ENCODE data around the gene MITF.

The MITF gene

DNA sequence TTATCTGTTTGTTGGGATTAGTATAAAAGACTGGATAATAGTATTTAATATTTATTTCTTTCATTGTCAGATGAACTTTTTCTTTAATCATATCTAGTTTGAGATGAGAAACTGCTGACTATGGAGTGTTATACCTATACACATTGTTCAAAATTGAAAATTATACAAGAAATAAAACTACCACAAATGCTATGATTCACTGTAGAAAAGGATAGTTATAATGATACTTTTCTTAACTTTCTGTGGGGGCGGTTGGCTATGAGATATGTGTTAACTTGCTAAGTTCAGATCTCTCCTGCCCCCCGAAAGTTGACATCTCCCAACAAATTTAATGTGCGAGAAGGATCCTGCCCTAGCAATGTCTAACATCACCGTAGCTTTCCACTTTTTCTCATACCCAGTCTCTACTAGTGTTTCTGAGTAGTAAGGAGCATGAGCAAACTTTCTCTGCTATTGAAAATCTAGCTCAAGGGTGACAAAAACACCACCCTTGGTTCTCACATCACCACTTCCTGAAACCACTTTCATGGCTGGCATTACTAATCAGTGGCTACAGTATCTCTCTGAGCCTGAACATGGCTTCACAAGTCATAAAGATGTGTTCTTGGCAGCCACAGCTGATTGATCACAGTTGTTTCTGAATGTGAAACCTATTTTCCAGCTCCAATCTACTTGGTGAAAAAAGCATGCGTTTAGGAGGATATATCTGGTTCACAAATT, 244.4 kb downstream of the MITF start:
- DNase-seq = no peak

DNA sequence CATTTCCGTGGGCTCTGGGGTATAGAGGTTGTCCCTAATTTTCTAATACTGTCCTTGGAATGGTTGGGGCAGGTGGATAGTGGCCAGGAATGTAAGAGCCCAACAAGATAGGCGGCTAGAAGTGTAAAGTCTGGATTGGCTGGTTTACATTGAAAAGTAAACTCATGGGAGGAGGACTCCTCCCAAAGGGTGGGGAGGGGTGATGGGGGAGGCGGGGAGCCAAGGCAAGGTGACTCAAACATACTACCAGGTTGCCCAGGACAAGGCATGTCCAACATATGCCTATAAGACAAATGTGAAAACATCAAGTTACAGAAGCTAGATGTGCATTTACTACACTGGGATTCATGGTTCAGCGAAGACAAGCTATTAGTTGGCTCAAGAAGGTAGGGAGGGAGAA, 246.0 kb downstream of the MITF start:
- no peak for DNase-seq

DNA sequence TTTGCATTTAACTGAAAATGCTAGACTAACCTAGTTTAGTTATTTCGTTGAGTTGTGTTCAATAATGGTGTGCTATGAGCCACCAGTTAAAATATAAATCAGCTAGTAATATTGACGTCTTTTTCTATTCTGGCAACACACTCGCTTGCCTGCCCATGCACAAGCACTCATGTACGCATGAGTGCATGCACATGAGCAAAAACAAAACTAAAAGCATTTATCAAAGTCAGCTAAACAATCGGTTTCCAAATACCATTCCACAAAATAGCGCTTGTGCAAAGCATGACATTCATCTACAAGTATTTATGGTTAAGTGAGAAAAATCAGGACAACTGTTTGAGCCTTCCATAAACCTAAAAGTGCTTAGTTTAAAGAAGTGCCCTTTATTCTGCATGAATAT, 247.2 kb downstream of the MITF start:
- DNase-seq = no peak

GRCh38 chr3:69987833-69988232, 248.6 kb downstream of the MITF start:
- no peak for DNase-seq

DNA sequence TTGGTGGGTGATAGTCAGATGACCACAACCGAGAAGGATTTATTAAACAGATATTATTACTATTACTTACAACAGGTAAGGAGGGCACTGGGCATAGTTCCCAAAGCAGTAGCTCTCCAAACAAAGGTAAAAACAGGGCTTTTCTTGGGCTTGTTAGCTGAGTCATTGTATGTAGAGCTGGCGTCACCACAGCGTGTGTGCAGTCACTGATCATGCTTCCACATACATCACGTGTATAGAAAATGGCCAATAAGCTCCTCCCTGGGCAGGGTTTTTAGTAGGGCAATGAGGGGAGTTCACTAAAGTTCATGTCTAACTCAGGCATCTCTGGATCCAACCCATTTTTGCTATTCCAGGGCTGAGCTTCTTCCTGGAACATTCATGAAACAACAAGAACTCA, 254.5 kb downstream of the MITF start:
- DNase-seq = no peak

GRCh38 chr3:69994919-69995318, 255.7 kb downstream of the MITF start:
- no peak for DNase-seq

GRCh38 chr3:69997631-69998307, 258.5 kb downstream of the MITF start:
- DNase-seq = no peak

DNA sequence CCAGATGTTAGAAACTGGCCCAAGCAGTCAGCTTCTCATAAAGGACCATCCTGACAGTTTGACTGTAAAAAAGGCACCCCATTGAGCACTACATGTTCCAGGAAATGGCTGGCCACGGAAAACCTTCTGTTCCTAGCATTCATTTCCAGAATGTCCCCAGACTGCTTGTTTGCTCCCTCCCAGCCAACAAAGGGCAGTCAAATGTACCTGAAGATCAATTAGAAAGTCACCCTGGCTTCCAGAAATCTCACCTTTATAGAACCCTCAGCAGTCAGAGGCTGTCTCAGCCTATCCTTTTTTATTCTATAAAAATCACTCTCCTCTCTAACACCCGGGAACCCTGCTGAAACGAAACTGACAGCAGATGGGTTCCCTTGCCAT, 259.5 kb downstream of the MITF start:
- no peak for DNase-seq

DNA sequence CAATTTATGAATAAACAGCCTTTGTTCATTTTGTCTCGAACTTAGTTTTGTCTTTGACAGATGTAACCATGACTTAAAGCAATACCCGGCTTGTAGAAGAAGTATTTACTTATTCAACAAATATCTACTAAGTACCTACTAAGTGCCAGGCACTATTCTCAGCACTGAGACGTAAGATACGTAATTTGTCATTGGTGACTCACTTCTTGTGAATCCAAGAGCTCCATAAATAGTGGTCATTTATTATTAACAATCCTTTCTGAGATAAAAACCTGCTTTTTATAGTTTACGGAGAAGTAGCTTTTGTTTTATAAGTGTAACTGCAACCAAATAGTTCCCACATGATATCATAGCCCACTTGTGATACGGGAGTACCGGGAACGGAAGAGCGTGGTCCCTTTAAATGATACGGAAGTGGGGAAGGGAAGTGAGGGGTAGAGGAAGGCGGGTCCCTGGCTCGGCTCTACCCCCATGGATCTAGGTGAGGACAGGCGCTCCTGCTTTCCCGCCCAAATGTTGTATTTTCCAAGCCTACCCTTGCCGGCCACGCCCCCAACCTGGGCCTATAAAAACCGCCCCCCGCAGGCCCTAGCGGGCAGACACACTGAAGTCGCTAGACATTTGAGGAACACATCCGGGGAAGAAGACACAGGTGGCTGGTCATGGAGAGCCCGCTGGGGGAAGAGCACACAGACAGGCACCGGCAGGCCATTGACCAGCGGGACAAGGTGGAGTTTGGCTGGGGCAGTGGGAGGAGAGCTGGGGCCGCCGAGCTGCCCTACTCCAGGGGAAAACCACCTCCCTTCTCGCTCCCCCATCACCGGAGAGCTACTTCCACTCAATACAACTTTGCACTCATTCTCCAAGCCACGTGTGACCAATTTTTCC, 260.1 kb downstream of the MITF start, which contains the start of gene SAMMSON:
Gene SAMMSON (plus strand): TSS at position 594 of the 888 bp plus-strand sequence.
- no peak for DNase-seq

GRCh38 chr3:70000028-70000410, 260.8 kb downstream of the MITF start:
- DNase-seq = no peak

GRCh38 chr3:70000563-70001081, 261.4 kb downstream of the MITF start:
- no peak for DNase-seq

GRCh38 chr3:70003119-70003518, 263.9 kb downstream of the MITF start:
- no peak for DNase-seq

DNA sequence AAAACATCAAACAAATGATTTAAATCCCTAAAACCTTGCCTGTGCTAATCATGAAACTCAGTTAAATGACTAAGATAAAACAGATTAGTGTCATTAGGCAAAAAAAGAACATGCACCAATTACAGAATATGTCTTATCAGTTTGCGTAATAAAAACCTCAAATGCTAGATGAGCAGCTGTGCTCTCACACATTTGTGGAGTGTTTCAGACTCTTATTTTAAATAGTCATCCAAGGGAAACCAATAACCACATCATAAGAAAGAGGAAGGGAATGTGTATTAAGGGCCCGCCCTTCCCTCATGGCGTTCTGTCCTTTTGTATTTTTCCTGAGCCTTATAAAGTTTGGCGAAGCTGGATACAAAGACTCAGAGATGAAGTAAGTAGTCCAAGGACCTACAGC, 266.8 kb downstream of the MITF start:
- no peak for DNase-seq

DNA sequence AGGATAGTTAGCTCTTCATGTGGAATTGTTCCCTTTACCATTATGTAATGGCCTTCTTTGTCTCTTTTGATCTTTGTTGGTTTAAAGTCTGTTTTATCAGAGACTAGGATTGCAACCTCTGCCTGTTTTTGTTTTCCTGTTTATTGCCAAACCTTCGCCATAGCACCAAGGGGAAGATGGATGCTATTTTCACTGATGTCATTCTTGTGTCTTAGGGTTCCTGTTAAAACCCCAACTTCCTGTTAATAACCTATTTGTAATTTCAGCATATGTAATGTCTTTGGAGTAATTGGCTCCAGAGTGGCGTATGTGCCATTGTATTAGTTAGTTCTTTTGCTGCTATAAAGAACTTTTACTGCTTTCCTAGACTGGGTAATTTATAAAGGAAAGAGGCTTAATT, 271.1 kb downstream of the MITF start:
- DNase-seq = no peak

DNA sequence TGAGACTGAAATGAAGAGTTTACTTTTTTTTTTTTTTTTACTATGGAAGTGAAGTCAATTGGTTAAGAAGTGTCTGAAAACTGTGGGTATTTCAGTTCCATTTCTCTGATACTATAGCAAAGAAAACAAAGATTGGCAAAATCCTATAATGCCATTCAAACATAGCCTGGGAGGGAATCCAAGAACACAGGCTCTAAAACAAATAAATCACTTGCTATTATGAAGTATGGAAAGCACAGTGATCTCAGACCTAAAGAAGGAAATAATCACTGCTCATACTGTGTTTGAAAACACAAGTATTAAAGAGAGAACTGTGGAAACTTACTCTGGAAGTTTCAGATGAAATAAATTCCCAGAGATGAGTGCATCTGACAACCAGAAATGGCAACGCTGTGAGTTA, 272.3 kb downstream of the MITF start:
- DNase-seq = no peak

All from CD4-positive, alpha-beta T cell treated with Interleukin-4 for 4 hours (primary cell).